ENCODE data around the gene SPEG. TPM values are rescaled to one million over a fixed set of nuclear protein-coding genes. Genes with fewer than 3 reads are reported as not detected.

The SPEG gene
- total and polyA plus RNA-seq, 2 of the 8 experiments (the other 6 are each of a cell fraction or from before 2014, with no cell fraction given), result 19.9 to 32.0 TPM

DNA sequence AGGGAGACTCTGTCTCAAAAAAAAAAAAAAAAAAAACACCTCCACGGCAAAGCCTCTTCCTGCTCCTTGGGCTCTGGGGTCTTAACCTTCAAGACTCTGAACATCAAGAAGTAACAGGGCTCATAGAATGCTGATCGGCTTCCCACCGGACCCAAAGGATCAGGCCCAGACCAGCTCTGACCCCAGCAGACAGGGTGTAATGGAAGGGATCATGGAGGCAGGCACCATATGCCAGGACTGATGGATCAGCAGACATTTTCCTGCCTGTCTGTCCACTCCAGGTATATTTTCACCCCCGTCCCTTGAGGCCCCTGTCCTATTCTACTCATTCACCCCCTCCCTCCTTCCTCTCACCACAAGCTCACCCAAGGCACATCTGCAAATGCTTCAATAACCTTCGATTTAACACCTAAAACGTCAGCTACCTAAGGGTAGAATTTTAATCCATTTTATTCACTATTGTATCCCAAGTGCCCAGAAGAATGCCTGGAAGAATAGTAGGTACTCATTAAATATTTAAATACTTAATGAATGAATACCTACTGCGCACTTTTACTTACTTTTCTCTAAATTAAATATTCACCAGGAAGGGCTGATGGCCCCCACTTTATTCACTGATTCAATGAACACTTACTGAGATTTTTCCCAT lies 4.6 kb upstream of the SPEG start:
- TF ChIP-seq FOSL1 (IDR thresholded peaks at IDR 0.05; ENCODE audit: insufficient read depth, low read depth, low read length) (no peak), E2F6 (IDR thresholded peaks at IDR 0.05) (no peak)
- Histone ChIP-seq H4K8ac (ENCODE audit: extremely low read depth, insufficient read depth, low read length) (no peak overlapping the region), H3K4me2 (ENCODE audit: insufficient read depth in 1 of 2, low read depth in 2 of 2, low read length in 2 of 2) (no peak overlapping the region), H2BK12ac (ENCODE audit: low read depth, low read length) (no peak overlapping the region), H3K27ac (ENCODE audit: low read depth, low read length) (no peak overlapping the region), H4K5ac (ENCODE audit: insufficient read length, low read depth, low read length) (no peak overlapping the region), H3K23ac (ENCODE audit: insufficient read length) (no peak overlapping the region), H3K36me3 (ENCODE audit: control insufficient read depth in 2 of 4, insufficient read depth in 4 of 4, low read length in 3 of 4) (no peaks in the 10 kb centered on the region), H3K4me3 (ENCODE audit: extremely low read depth in 1 of 4, insufficient read depth in 2 of 4, low read depth in 3 of 4, low read length in 4 of 4) (no peak overlapping the region), H4K20me1 (replicated peaks in 1 of 2; ENCODE audit: control insufficient read depth in 1 of 2, insufficient read depth in 2 of 2, low read length in 2 of 2) (no peaks in the 10 kb centered on the region), H2BK120ac (replicated peaks; ENCODE audit: low read depth, low read length) (no peak overlapping the region), H3K79me1 (ENCODE audit: low read depth, low read length) (no peaks in the 10 kb centered on the region), H3K4me1 (replicated peaks in 1 of 4; ENCODE audit: control insufficient read depth in 3 of 4, insufficient read depth in 4 of 4, low read length in 3 of 4) (peaks cover 0 to 9% (median 4%) of the 10 kb centered on the region in 4 experiments; a peak in 5 of 7 replicates), H2AK5ac (ENCODE audit: low read depth, low read length) (no peak overlapping the region), H2BK20ac (ENCODE audit: low read length) (no peak overlapping the region), H2BK5ac (ENCODE audit: low read depth, low read length) (no peak overlapping the region), H3K9ac (replicated peaks in 1 of 4; ENCODE audit: extremely low read depth in 1 of 4, low read depth in 3 of 4, low read length in 3 of 4) (no peak overlapping the region), H3K18ac (ENCODE audit: extremely low read depth, low read length) (no peak overlapping the region), H3K27me3 (replicated peaks in 1 of 4; ENCODE audit: control insufficient read depth in 3 of 4, extremely low read depth in 1 of 4, insufficient read depth in 3 of 4, low read length in 3 of 4) (peaks cover 0 to 7% (median 4%) of the 10 kb centered on the region in 4 experiments; a peak in 4 of 7 replicates), H3K56ac (replicated peaks; ENCODE audit: insufficient read length, low read depth, low read length) (no peak overlapping the region), H2BK15ac (ENCODE audit: low read length) (no peak overlapping the region), H4K91ac (replicated peaks; ENCODE audit: insufficient read length, low read length) (no peak overlapping the region), H2AFZ (ENCODE audit: low read length) (no peak overlapping the region), H3K9me3 (ENCODE audit: insufficient read depth in 2 of 2, low read depth in 1 of 2, low read length in 1 of 2) (no peaks in the 10 kb centered on the region), H3K79me2 (ENCODE audit: control insufficient read depth in 1 of 2, insufficient read depth in 2 of 2, low read length in 2 of 2) (no peaks in the 10 kb centered on the region), H3K14ac (ENCODE audit: insufficient read length) (no peak overlapping the region), H3K23me2 (ENCODE audit: low read depth, low read length) (peaks cover 6% of the 10 kb centered on the region; the same call in 1 of the 2 replicates), H3K4ac (replicated peaks; ENCODE audit: insufficient read length, low read depth, low read length) (no peak overlapping the region)
- POLR2A ChIA-PET (ENCODE audit: partially characterized antibody), result interaction anchor here (0.6 to 1.2 kb wide), 5 partner anchors 11 to 83 kb away, joined by 3 read pairs; no protein-coding TSS in a partner anchor
- no peak for DNase-seq (ENCODE audit: low read depth in 1 of 2, low spot score in 2 of 2)
- no peak for FAIRE-seq
- 95% methylated on average over 6 of the region's 7 CpGs; no CpG with 5 or more reads in 1 of the 2 experiments for WGBS, 2 experiments (ENCODE audit: extremely low coverage in 1 of 2, insufficient coverage in 1 of 2, insufficient read length in 1 of 2, insufficient replicate concordance in 2 of 2, low coverage in 1 of 2, low lambda C conversion rate in 2 of 2, missing lambda C conversion rate in 1 of 2)
- CTCF ChIA-PET (ENCODE audit: partially characterized antibody), result interaction anchor here (0.6 to 88.6 kb wide), 6 partner anchors 12 to 402 kb away, joined by 3 to 7248 read pairs (median 12); partner anchors contain the start of genes ASIC4, CHPF, DES and GMPPA
